Measurements from ENCODE around the gene KMO. TPM values are rescaled to one million over a fixed set of nuclear protein-coding genes. Genes with fewer than 3 reads are reported as not detected.
A peak's percentile ranks its signal among the peaks of the same experiment; 100 is the strongest.

The KMO gene
- total RNA-seq, 1 donor from 2014 or later, result 23.0 TPM

DNA sequence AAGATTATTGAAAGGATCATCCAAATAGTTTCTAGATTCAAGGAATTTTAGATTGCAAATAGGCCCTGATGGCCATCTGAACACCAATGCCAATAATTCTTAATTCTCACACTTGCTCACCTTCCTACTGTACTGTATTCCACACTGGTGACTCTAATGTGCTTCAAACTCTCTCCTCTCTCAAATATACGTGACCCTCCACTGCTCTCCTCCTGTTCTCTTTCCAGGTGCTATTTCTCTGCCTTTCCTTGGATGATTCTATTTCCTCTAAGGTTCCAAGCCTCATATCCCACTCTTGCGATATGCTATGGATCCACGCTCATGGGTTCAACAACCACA, 28.6 kb downstream of the KMO start:
- no peak for DNase-seq
- Histone ChIP-seq H3K9me3 (no peaks in the 10 kb centered on the region), H3K36me3 (no peaks in the 10 kb centered on the region), H3K4me1 (no peaks in the 10 kb centered on the region), H3K4me3 (no peak overlapping the region), H3K27me3 (ENCODE audit: low read depth) (no peaks in the 10 kb centered on the region), H3K27ac (no peak overlapping the region)
- ATAC-seq, result no peak
- TF ChIP-seq, protein P1, sequence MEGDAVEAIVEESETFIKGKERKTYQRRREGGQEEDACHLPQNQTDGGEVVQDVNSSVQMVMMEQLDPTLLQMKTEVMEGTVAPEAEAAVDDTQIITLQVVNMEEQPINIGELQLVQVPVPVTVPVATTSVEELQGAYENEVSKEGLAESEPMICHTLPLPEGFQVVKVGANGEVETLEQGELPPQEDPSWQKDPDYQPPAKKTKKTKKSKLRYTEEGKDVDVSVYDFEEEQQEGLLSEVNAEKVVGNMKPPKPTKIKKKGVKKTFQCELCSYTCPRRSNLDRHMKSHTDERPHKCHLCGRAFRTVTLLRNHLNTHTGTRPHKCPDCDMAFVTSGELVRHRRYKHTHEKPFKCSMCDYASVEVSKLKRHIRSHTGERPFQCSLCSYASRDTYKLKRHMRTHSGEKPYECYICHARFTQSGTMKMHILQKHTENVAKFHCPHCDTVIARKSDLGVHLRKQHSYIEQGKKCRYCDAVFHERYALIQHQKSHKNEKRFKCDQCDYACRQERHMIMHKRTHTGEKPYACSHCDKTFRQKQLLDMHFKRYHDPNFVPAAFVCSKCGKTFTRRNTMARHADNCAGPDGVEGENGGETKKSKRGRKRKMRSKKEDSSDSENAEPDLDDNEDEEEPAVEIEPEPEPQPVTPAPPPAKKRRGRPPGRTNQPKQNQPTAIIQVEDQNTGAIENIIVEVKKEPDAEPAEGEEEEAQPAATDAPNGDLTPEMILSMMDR (IDR thresholded peaks at IDR 0.05), result no peak
- intact Hi-C loops (cut with DNase I), result no loop called here

GRCh38 chr1:241569848-241570247, 37.7 kb downstream of the KMO start:
- DNase-seq, result no peak
- no peak overlapping the region for H3K4me3 ChIP-seq
- intact Hi-C loops (cut with DNase I), result no loop called here

DNA sequence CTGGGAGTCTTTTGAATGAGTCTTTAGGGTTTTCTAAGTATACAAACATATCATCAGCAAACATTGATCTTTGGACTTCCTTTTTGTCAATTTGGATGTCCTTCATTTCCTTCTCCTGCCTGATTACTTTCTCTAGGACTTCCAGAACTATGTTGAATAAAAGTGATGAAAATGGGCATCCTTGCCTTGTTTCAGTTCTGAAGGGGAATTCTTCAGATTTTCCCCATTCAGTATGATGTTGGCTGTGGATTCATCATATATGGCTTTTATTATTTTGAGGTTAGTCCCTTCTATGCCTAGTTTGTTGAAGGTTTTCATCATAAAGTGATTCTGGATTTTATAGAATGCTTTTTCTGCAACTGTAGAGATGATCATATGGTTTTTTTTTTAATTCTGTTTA, 42.0 kb downstream of the KMO start:
- intact Hi-C loops (cut with DNase I), result no loop called here
- no peak overlapping the region for H3K4me3 ChIP-seq
- no peaks in the 10 kb centered on the region for H3K27me3 ChIP-seq (ENCODE audit: low read depth)
- H3K36me3 ChIP-seq, result no peaks in the 10 kb centered on the region
- no peaks in the 10 kb centered on the region for H3K4me1 ChIP-seq
- ATAC-seq (no peak), DNase-seq (no peak)
- H3K27ac ChIP-seq, result no peak overlapping the region
- H3K9me3 ChIP-seq, result no peaks in the 10 kb centered on the region
- TF ChIP-seq, protein P1 (IDR thresholded peaks at IDR 0.05), result no peak

More at GRCh38 chr1:241569848-241570247, 37.7 kb downstream of the KMO start:
- no peaks in the 10 kb centered on the region for H3K9me3 ChIP-seq
- H3K27ac ChIP-seq, result no peak overlapping the region
- no peaks in the 10 kb centered on the region for H3K4me1 ChIP-seq
- ATAC-seq, result no peak
- no peaks in the 10 kb centered on the region for H3K36me3 ChIP-seq
- TF ChIP-seq, protein P1 (IDR thresholded peaks at IDR 0.05), result no peak
- no peaks in the 10 kb centered on the region for H3K27me3 ChIP-seq (ENCODE audit: low read depth)

DNA sequence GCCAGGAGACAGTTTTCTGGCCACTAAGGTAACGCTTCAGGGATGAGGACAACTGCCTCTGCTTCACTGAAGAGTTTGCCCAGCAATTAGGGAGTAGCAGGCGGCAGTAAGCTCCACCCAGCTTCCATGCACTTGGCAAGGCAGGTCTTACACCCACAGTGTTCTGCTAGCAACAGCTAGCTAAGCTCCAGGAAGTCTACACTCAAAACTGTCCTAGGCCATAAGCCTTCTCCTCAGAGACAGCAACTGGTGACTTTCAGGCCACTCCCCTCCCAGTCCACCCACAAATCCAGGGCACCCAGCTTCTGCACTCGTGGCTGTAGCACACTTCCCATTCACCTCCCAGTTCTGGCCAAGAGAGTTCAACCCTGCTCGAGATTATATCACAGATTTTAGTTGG, 47.3 kb downstream of the KMO start:
- no peaks in the 10 kb centered on the region for H3K4me1 ChIP-seq
- no peak overlapping the region for H3K27ac ChIP-seq
- ATAC-seq (peak; percentile 86 to 92), DNase-seq (peak; percentile 62)
- no peaks in the 10 kb centered on the region for H3K36me3 ChIP-seq
- no peaks in the 10 kb centered on the region for H3K9me3 ChIP-seq
- intact Hi-C loops (cut with DNase I), result no loop called here
- TF ChIP-seq, protein P1 (IDR thresholded peaks at IDR 0.05), result no peak
- H3K27me3 ChIP-seq (ENCODE audit: low read depth), result no peaks in the 10 kb centered on the region
- H3K4me3 ChIP-seq, result no peak overlapping the region

DNA sequence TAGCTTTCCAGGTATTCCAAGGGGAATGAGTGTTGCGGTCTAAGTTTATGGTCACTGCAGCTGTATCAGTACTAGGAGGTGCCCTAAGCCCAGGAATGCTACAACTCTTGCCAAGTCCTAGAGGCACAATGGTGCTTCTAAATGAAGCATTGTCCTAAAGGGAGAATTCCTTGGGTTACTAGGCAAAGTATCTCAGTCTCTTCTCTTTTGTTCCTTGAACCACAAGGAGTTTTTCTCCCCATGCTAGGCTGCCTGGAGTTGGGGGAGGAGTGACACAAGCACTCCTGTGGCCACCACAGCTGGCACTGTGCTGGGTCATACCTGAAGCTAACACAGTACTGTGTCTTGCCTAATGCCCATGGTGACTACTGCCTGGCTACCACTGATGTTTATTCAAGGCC, 50.7 kb downstream of the KMO start:
- Histone ChIP-seq H3K27me3 (ENCODE audit: low read depth) (no peaks in the 10 kb centered on the region), H3K9me3 (no peaks in the 10 kb centered on the region), H3K4me1 (no peaks in the 10 kb centered on the region), H3K27ac (no peak overlapping the region), H3K36me3 (no peaks in the 10 kb centered on the region), H3K4me3 (no peak overlapping the region)
- ATAC-seq, result peak in 1 of 2 donors; percentile 73
- TF ChIP-seq, protein P1 (IDR thresholded peaks at IDR 0.05), result no peak
- no peak for DNase-seq
- intact Hi-C loops (cut with DNase I), result no loop called here

All from lower lobe of right lung (tissue), 2 donors.